Epithelial cell of esophagus (primary cell): ENCODE data around the gene STRIT1.

Experiments used
- DNase-seq: peaks from one replicate; pipeline ENCODE4 v3.0.0; 2010; ENCODE audit warnings: low read depth
- H3K4me3 ChIP-seq: 2 replicates; pipeline ENCODE4 v1.5.1; 2011; ENCODE audit warnings: mild to moderate bottlenecking, low read length, control low read depth
- CTCF ChIP-seq: IDR thresholded peaks from 2 replicates; pipeline ENCODE4 v1.5.1; 2011; ENCODE audit warnings: low read depth, mild to moderate bottlenecking, low read length, control low read depth, inconsistent platforms; ENCODE audit not compliant: insufficient read depth; ENCODE audit errors: missing control alignments

STRIT1 gene

GRCh38 chr3:155304394-155304793 lies 10.9 kb upstream of the STRIT1 start:
- DNase-seq: no peak
- no peak overlapping the region for H3K4me3 ChIP-seq
- TF ChIP-seq CTCF: no peak

GRCh38 chr3:155303540-155304097 lies 10.1 kb upstream of the STRIT1 start:
- TF ChIP-seq CTCF: no peak
- DNase-seq: no peak
- H3K4me3 ChIP-seq: no peak overlapping the region

GRCh38 chr3:155302891-155303290 lies 9.4 kb upstream of the STRIT1 start:
- H3K4me3 ChIP-seq: no peak overlapping the region
- TF ChIP-seq CTCF: no peak

GRCh38 chr3:155302481-155302880 lies 9.0 kb upstream of the STRIT1 start:
- no peak for DNase-seq
- H3K4me3 ChIP-seq: no peak overlapping the region
- no peak for TF ChIP-seq CTCF

More at GRCh38 chr3:155302891-155303290, 9.4 kb upstream of the STRIT1 start:
- no peak for DNase-seq

- DNase-seq: no peak
- TF ChIP-seq CTCF: no peak
- no peak overlapping the region for H3K4me3 ChIP-seq
Observed at GRCh38 chr3:155297100-155297499, 3.6 kb upstream of the STRIT1 start.

GRCh38 chr3:155296413-155296812 lies 2.9 kb upstream of the STRIT1 start:
- DNase-seq: no peak
- no peak for TF ChIP-seq CTCF
- no peak overlapping the region for H3K4me3 ChIP-seq

- no peak for DNase-seq
- no peak for TF ChIP-seq CTCF
- no peak overlapping the region for H3K4me3 ChIP-seq
Observed at GRCh38 chr3:155292693-155293092, 790 bp downstream of the STRIT1 start.
